ENCODE results near the gene C1orf35. TPM values are rescaled to one million over a fixed set of nuclear protein-coding genes. Genes with fewer than 3 reads are reported as not detected.

Gene C1orf35
- total and polyA plus RNA-seq, 4 donors = 4.0 to 7.5 (median 6.4) TPM

DNA sequence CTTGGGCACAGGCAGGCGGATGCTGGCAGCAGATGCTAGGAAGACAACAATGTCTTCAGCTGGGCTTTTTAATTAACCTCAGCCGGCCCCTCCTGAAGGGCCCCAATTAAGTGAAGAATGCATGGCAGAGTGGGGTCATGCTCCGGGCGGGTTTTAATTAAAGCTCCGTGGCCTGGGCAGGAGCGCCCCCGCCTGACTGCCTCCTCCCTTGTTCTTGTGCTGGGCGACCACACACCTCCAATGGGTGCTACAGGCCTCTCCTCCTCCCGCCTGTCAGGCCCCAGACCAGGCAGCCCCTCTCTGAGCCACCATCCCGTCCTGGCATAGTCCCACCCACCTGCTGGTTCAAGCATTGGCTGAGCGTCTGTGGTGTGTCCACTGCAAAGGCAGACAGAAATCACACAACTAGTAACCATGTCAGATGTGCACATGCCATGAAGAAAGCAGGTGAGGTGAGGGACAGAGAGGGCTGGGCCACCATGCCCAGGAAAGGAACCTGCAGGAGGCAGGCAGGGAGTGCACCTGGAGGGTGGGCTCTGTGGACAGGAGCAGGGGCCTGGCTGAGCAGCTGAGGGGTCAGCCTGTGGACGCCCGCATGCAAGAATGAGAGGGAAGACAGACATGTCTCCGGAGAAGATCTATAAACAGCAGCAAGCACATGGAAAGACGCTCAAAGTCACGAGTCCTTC lies 29.1 kb downstream of the C1orf35 start (continued):
- TF ChIP-seq REST (IDR thresholded peaks at IDR 0.05) (no peak), HNF4A (conservative IDR thresholded peaks at IDR 0.05) (no peak), JUND (IDR thresholded peaks at IDR 0.05) (no peak), CTCF (IDR thresholded peaks at IDR 0.05; ENCODE audit: low read depth, low read length, missing input control) (no peak), YY1 (IDR thresholded peaks at IDR 0.05) (no peak), RAD21 (IDR thresholded peaks at IDR 0.05) (no peak)
- TF ChIP-seq, protein P1, sequence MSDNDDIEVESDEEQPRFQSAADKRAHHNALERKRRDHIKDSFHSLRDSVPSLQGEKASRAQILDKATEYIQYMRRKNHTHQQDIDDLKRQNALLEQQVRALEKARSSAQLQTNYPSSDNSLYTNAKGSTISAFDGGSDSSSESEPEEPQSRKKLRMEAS (IDR thresholded peaks at IDR 0.05) = no peak

GRCh38 chr1:228073061-228073856 lies 29.9 kb downstream of the C1orf35 start:
- WGBS = 73% methylated on average over 23 of the region's 23 CpGs
- Histone ChIP-seq H3K9ac (ENCODE audit: low read depth in 1 of 2, low read length in 2 of 2) (no peak overlapping the region), H3K4me3 (ENCODE audit: low read depth in 1 of 3, low read length in 3 of 3) (no peak overlapping the region), H3K27ac (ENCODE audit: low read depth in 1 of 2, low read length in 2 of 2) (no peak overlapping the region), H3K36me3 (ENCODE audit: control insufficient read depth in 4 of 4, insufficient read depth in 3 of 4, low read depth in 1 of 4, low read length in 3 of 4) (no peaks in the 10 kb centered on the region), H3K4me1 (ENCODE audit: control insufficient read depth in 4 of 4, insufficient read depth in 4 of 4, low read length in 3 of 4) (no peaks in the 10 kb centered on the region), H3K9me3 (ENCODE audit: control insufficient read depth in 4 of 4, low read length in 3 of 4) (no peaks in the 10 kb centered on the region), H3K27me3 (ENCODE audit: control insufficient read depth in 4 of 4, insufficient read depth in 4 of 4, low read length in 3 of 4) (no peaks in the 10 kb centered on the region)
- TF ChIP-seq YY1 (IDR thresholded peaks at IDR 0.05) = no peak
- no peak for TF ChIP-seq TAF1 (conservative IDR thresholded peaks at IDR 0.05)
- no peak for DNase-seq (ENCODE audit: low spot score)

DNA sequence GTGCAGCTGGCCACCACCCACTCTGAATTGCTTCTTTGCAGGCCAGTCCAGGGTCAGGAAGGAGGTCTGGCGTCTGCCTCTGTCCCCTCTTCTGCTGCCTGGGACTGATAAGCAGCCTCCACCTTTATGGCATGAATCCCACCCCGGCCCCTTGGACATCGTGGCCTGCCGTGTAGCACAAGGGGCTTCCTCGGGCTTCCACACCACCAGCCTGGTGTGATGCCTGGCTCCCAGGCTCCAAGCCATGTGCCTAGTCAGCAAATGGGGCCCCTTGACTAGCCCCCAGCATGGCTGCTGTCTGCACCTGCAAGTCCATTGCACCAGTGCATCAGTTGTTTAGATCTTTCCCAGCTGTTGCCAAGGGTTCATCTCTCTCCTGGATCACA lies 30.5 kb downstream of the C1orf35 start:
- H3K9me3 ChIP-seq (ENCODE audit: control insufficient read depth in 4 of 4, low read length in 3 of 4) = no peaks in the 10 kb centered on the region
- TF ChIP-seq FOXA2 (IDR thresholded peaks at IDR 0.05) = no peak
- no peak for TF ChIP-seq CTCF (IDR thresholded peaks at IDR 0.05; ENCODE audit: low read depth, low read length, missing input control)
- no peak for TF ChIP-seq JUND (IDR thresholded peaks at IDR 0.05)
- no peak for TF ChIP-seq EGR1 (IDR thresholded peaks at IDR 0.05; ENCODE audit: low read depth in 2 of 2)
- TF ChIP-seq GABPA (IDR thresholded peaks at IDR 0.05 in 1 of 2, conservative IDR thresholded peaks at IDR 0.05 in 1 of 2) = no peak
- no peak for TF ChIP-seq FOXA1 (IDR thresholded peaks at IDR 0.05)
- no peak for TF ChIP-seq HNF4G (IDR thresholded peaks at IDR 0.05)
- TF ChIP-seq RXRA (IDR thresholded peaks at IDR 0.05) = no peak
- no peak for TF ChIP-seq RAD21 (IDR thresholded peaks at IDR 0.05)
- no peak for TF ChIP-seq YY1 (IDR thresholded peaks at IDR 0.05)
- TF ChIP-seq TAF1 (conservative IDR thresholded peaks at IDR 0.05) = no peak
- no peak for TF ChIP-seq ATF3 (IDR thresholded peaks at IDR 0.05)
- TF ChIP-seq, protein P1 (IDR thresholded peaks at IDR 0.05) = no peak
- no peak for TF ChIP-seq NR2F2 (IDR thresholded peaks at IDR 0.05)
- no peak overlapping the region for H3K27ac ChIP-seq (ENCODE audit: low read depth in 1 of 2, low read length in 2 of 2)
- 53% methylated on average over 5 of the region's 5 CpGs for WGBS
- no peak for DNase-seq (ENCODE audit: low spot score)
- H3K4me3 ChIP-seq (ENCODE audit: low read depth in 1 of 3, low read length in 3 of 3) = no peak overlapping the region
- H3K9ac ChIP-seq (ENCODE audit: low read depth in 1 of 2, low read length in 2 of 2) = no peak overlapping the region
- no peaks in the 10 kb centered on the region for H3K27me3 ChIP-seq (ENCODE audit: control insufficient read depth in 4 of 4, insufficient read depth in 4 of 4, low read length in 3 of 4)
- no peaks in the 10 kb centered on the region for H3K4me1 ChIP-seq (ENCODE audit: control insufficient read depth in 4 of 4, insufficient read depth in 4 of 4, low read length in 3 of 4)
- H3K36me3 ChIP-seq (ENCODE audit: control insufficient read depth in 4 of 4, insufficient read depth in 3 of 4, low read depth in 1 of 4, low read length in 3 of 4) = no peaks in the 10 kb centered on the region

Data from liver (tissue), 9 donors.